Loucy (cell line): Measurements from ENCODE around the gene EXOC2.

ENCODE experiments used
- CTCF ChIP-seq: fragments of 200-600 bp; sonication (generic); conservative IDR thresholded peaks from 2 replicates; pipeline ENCODE4 v1.5.1; 2014; ENCODE audit warnings: mild to moderate bottlenecking, antibody characterized with exemption, low read length
- EZH2phosphoT487 ChIP-seq: fragments of 200-600 bp; IDR thresholded peaks from 2 replicates; pipeline ENCODE4 v1.6.1; 2018; ENCODE audit warnings: antibody characterized with exemption, mild to moderate bottlenecking, moderate library complexity, borderline replicate concordance

- TF ChIP-seq CTCF (no peak), EZH2phosphoT487 (no peak)
Observed at GRCh38 chr6:455006-455585, 237.8 kb downstream of the EXOC2 start.
